Neural progenitor cell (in vitro differentiated cells): ENCODE results near the gene FRMPD1. TPM values are rescaled to one million over a fixed set of nuclear protein-coding genes. Genes with fewer than 3 reads are reported as not detected.

Source experiments
- DNase-seq: peaks from one replicate; pipeline ENCODE4 v3.0.0-alpha.2; 2016; ENCODE audit warnings: low spot score
- H2AFZ ChIP-seq: fragments of 200-600 bp; sonication (generic); replicated peaks from 2 replicates; pipeline ENCODE4 v1.6.1; 2016; ENCODE audit warnings: antibody characterized with exemption
- H3F3A ChIP-seq: fragments of 200-600 bp; sonication (generic); 2 replicates; pipeline ENCODE4 v1.6.1; 2016; ENCODE audit warnings: antibody characterized with exemption, low read depth
- H3K27ac ChIP-seq: fragments of 200-600 bp; sonication (generic); 2 replicates; pipeline ENCODE4 v1.5.1; 2016; ENCODE audit warnings: mild to moderate bottlenecking
- H3K27me3 ChIP-seq: fragments of 200-600 bp; sonication (generic); 2 replicates; pipeline ENCODE4 v1.6.1; 2016; ENCODE audit warnings: mild to moderate bottlenecking, moderate library complexity
- H3K36me3 ChIP-seq: fragments of 200-600 bp; sonication (generic); 2 replicates; pipeline ENCODE4 v1.5.1; 2016
- H3K4me1 ChIP-seq: fragments of 200-600 bp; sonication (generic); 2 replicates; pipeline ENCODE4 v1.6.1; 2016; ENCODE audit warnings: mixed run types
- H3K4me2 ChIP-seq: fragments of 200-600 bp; sonication (generic); 2 replicates; pipeline ENCODE4 v1.6.1; 2016
- H3K4me3 ChIP-seq: fragments of 200-600 bp; sonication (generic); 2 replicates; pipeline ENCODE4 v1.5.1; 2016
- H3K79me2 ChIP-seq: fragments of 200-600 bp; sonication (generic); 2 replicates; pipeline ENCODE4 v1.6.1; 2016; ENCODE audit warnings: low read depth
- H3K9ac ChIP-seq: fragments of 200-600 bp; sonication (generic); 2 replicates; pipeline ENCODE4 v1.6.1; 2016
- H3K9me3 ChIP-seq: fragments of 200-600 bp; sonication (generic); 2 replicates; pipeline ENCODE4 v1.5.1; 2016; ENCODE audit warnings: low read depth
- H4K20me1 ChIP-seq: fragments of 200-600 bp; sonication (generic); 2 replicates; pipeline ENCODE4 v1.6.1; 2016; ENCODE audit warnings: low read depth
- H3K27ac Mint-ChIP-seq: 3 replicates; pipeline ENCODE4 v1.8.0; 2021; ENCODE audit warnings: mixed read lengths
- H3K27me3 Mint-ChIP-seq: 2 replicates; pipeline ENCODE4 v1.8.0; 2022; ENCODE audit warnings: low read depth, mild to moderate bottlenecking, inconsistent platforms, moderate library complexity, mixed read lengths; ENCODE audit not compliant: insufficient read depth
- H3K36me3 Mint-ChIP-seq: 3 replicates; pipeline ENCODE4 v1.8.0; 2021; ENCODE audit warnings: mixed read lengths
- H3K4me1 Mint-ChIP-seq: 3 replicates; pipeline ENCODE4 v1.8.0; 2021; ENCODE audit warnings: mixed read lengths
- H3K4me3 Mint-ChIP-seq: 3 replicates; pipeline ENCODE4 v1.8.0; 2021; ENCODE audit warnings: mild to moderate bottlenecking, moderate library complexity, mixed read lengths
- H3K9me3 Mint-ChIP-seq: 3 replicates; pipeline ENCODE4 v1.8.0; 2020; ENCODE audit warnings: mixed read lengths
- EZH2 ChIP-seq: fragments of 200-600 bp; sonication (generic); IDR thresholded peaks from 2 replicates; pipeline ENCODE4 v1.6.1; 2017; ENCODE audit warnings: antibody characterized with exemption, mild to moderate bottlenecking, moderate library complexity
- EZH2phosphoT487 ChIP-seq: fragments of 200-600 bp; sonication (generic); IDR thresholded peaks from 2 replicates; pipeline ENCODE4 v1.6.1; 2017; ENCODE audit warnings: antibody characterized with exemption
- total RNA-seq: library from RNA; depleted of rRNA; stranded (reverse); fragments of >200 nt; gene quantifications from 2 replicates; pipeline ENCODE4 v1.2.3, GENCODE V29; 2015; ENCODE audit warnings: low replicate concordance
- TF ChIP-seq, protein P1 (sequence below): fragments of 200-600 bp; sonication (generic); IDR thresholded peaks from 2 replicates; pipeline ENCODE4 v1.5.1; 2017; ENCODE audit warnings: antibody characterized with exemption, mild to moderate bottlenecking

Gene FRMPD1
- total RNA-seq, 1 donor from 2014 or later: not detected

DNA sequence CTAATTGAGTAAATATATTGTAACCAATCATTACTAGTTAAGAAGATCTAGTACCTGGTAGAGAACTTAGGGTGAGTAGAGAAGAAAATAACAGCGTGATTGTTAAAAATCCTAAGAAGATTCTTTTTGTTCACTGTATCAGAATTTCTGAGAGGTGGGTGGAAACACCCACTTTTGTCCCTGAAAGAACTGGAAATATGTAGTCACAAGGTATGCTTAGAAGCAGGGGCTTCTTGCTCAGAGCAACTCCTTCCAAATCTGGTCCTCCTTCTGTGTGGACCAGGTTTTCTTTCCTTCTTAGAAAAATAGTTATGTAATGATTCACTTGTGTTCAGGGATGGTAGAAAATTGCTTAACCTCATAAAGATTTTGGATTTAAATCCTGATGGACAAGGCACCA lies 46.5 kb upstream of the FRMPD1 start:
- no peak overlapping the region for H3K9ac ChIP-seq
- H3K27ac Mint-ChIP-seq: no peak overlapping the region
- H4K20me1 ChIP-seq: no peaks in the 10 kb centered on the region

GRCh38 chr9:37608250-37608649 lies 42.5 kb upstream of the FRMPD1 start:
- no peaks in the 10 kb centered on the region for H3K9me3 ChIP-seq
- no peaks in the 10 kb centered on the region for H4K20me1 ChIP-seq
- H3K27me3 Mint-ChIP-seq: peaks cover 2% of the 10 kb centered on the region
- no peak overlapping the region for H2AFZ ChIP-seq
- H3K9me3 Mint-ChIP-seq: no peaks in the 10 kb centered on the region
- H3K27ac Mint-ChIP-seq: no peak overlapping the region
- no peaks in the 10 kb centered on the region for H3K79me2 ChIP-seq
- peaks cover 3% of the 10 kb centered on the region for H3K4me1 Mint-ChIP-seq
- no peak overlapping the region for H3K4me3 ChIP-seq
- no peak for DNase-seq
- H3K27ac ChIP-seq: no peak overlapping the region
- no peaks in the 10 kb centered on the region for H3K36me3 Mint-ChIP-seq
- no peaks in the 10 kb centered on the region for H3K36me3 ChIP-seq
- H3K4me1 ChIP-seq: no peaks in the 10 kb centered on the region
- TF ChIP-seq EZH2phosphoT487 (no peak), EZH2 (no peak)
- TF ChIP-seq, protein P1, sequence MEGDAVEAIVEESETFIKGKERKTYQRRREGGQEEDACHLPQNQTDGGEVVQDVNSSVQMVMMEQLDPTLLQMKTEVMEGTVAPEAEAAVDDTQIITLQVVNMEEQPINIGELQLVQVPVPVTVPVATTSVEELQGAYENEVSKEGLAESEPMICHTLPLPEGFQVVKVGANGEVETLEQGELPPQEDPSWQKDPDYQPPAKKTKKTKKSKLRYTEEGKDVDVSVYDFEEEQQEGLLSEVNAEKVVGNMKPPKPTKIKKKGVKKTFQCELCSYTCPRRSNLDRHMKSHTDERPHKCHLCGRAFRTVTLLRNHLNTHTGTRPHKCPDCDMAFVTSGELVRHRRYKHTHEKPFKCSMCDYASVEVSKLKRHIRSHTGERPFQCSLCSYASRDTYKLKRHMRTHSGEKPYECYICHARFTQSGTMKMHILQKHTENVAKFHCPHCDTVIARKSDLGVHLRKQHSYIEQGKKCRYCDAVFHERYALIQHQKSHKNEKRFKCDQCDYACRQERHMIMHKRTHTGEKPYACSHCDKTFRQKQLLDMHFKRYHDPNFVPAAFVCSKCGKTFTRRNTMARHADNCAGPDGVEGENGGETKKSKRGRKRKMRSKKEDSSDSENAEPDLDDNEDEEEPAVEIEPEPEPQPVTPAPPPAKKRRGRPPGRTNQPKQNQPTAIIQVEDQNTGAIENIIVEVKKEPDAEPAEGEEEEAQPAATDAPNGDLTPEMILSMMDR: no peak
- no peaks in the 10 kb centered on the region for H3F3A ChIP-seq
- H3K4me3 Mint-ChIP-seq: no peak overlapping the region
- H3K27me3 ChIP-seq: peaks cover 19% of the 10 kb centered on the region
- no peak overlapping the region for H3K4me2 ChIP-seq
- no peak overlapping the region for H3K9ac ChIP-seq

More for the DNA sequence above, 46.5 kb upstream of the FRMPD1 start:
- Histone ChIP-seq H3K4me2 (no peak overlapping the region), H3K4me3 (no peak overlapping the region), H2AFZ (no peak overlapping the region), H3K9me3 (no peaks in the 10 kb centered on the region), H3K36me3 (no peaks in the 10 kb centered on the region), H3K4me1 (no peaks in the 10 kb centered on the region), H3F3A (no peaks in the 10 kb centered on the region), H3K27me3 (peaks cover 18% of the 10 kb centered on the region), H3K27ac (no peak overlapping the region), H3K79me2 (no peaks in the 10 kb centered on the region)
- no peaks in the 10 kb centered on the region for H3K27me3 Mint-ChIP-seq
- no peaks in the 10 kb centered on the region for H3K9me3 Mint-ChIP-seq
- H3K4me3 Mint-ChIP-seq: no peak overlapping the region
- no peak for TF ChIP-seq EZH2
- TF ChIP-seq EZH2phosphoT487: no peak
- TF ChIP-seq, protein P1: no peak
- H3K36me3 Mint-ChIP-seq: no peaks in the 10 kb centered on the region
- H3K4me1 Mint-ChIP-seq: peaks cover 3% of the 10 kb centered on the region
- DNase-seq: no peak

- TF ChIP-seq EZH2phosphoT487 (no peak), EZH2 (no peak)
- TF ChIP-seq, protein P1: no peak
- DNase-seq: no peak
- Mint-ChIP-seq H3K4me3 (no peak overlapping the region), H3K9me3 (no peaks in the 10 kb centered on the region), H3K4me1 (peaks cover 3% of the 10 kb centered on the region), H3K36me3 (no peaks in the 10 kb centered on the region), H3K27ac (no peak overlapping the region), H3K27me3 (peaks cover 2% of the 10 kb centered on the region)
- Histone ChIP-seq H3K36me3 (no peaks in the 10 kb centered on the region), H4K20me1 (no peaks in the 10 kb centered on the region), H3K4me1 (no peaks in the 10 kb centered on the region), H3K27ac (no peak overlapping the region), H2AFZ (no peak overlapping the region), H3K4me3 (no peak overlapping the region), H3K27me3 (peaks cover 18% of the 10 kb centered on the region), H3F3A (no peaks in the 10 kb centered on the region), H3K79me2 (no peaks in the 10 kb centered on the region), H3K9ac (no peak overlapping the region), H3K9me3 (no peaks in the 10 kb centered on the region), H3K4me2 (no peak overlapping the region)
Observed at GRCh38 chr9:37609735-37610397, 40.9 kb upstream of the FRMPD1 start.
